ENCODE results near the gene TTC22.

TTC22 gene

GRCh38 chr1:54816130-54816529 lies 15.0 kb upstream of the TTC22 start:
- no peak overlapping the region for H2BK12ac ChIP-seq (ENCODE audit: low read length)
- no peak overlapping the region for H3K9ac ChIP-seq (ENCODE audit: low read depth, low read length, poor library complexity)
- H3K4me3 ChIP-seq (ENCODE audit: low read length in 2 of 2): no peak overlapping the region
- H3K4me1 ChIP-seq (ENCODE audit: control insufficient read depth in 2 of 2, insufficient read depth in 1 of 2, low read depth in 1 of 2, low read length in 2 of 2): peaks cover 8% of the 10 kb centered on the region in 2 donors
- H3K27ac ChIP-seq (replicated peaks; ENCODE audit: low read length): no peak overlapping the region
- H2BK120ac ChIP-seq (ENCODE audit: low read depth, low read length): no peak overlapping the region
- DNase-seq (ENCODE audit: low spot score): no peak
- no peak overlapping the region for H3K14ac ChIP-seq (ENCODE audit: low read length)
- H2BK15ac ChIP-seq (ENCODE audit: low read length): no peak overlapping the region
- H3K23ac ChIP-seq (ENCODE audit: low read depth, low read length, poor library complexity): no peak overlapping the region
- WGBS, 2 donors (ENCODE audit: extremely low coverage in 2 of 2, insufficient read length in 2 of 2, insufficient replicate concordance in 1 of 2): no CpG with 5 or more reads among the region's 6 CpGs
- peaks cover 0 to 37% (median 0%) of the 10 kb centered on the region in 3 experiments for H3K27me3 ChIP-seq (ENCODE audit: control insufficient read depth in 3 of 3, insufficient read depth in 3 of 3, low read depth in 1 of 3, low read length in 3 of 3)
- H2BK5ac ChIP-seq (ENCODE audit: low read length): no peak overlapping the region
- H4K8ac ChIP-seq (ENCODE audit: low read depth, low read length): no peak overlapping the region
- no peaks in the 10 kb centered on the region for H3K36me3 ChIP-seq (replicated peaks in 1 of 2; ENCODE audit: control insufficient read depth in 2 of 2, insufficient read depth in 2 of 2, low read length in 2 of 2)
- no peak overlapping the region for H3K4me2 ChIP-seq (ENCODE audit: insufficient read depth, low read length, poor library complexity, severe bottlenecking)
- H3K9me3 ChIP-seq (replicated peaks in 1 of 2; ENCODE audit: control insufficient read depth in 2 of 2, insufficient read depth in 1 of 2, low read depth in 1 of 2, low read length in 2 of 2): no peaks in the 10 kb centered on the region
- H3K18ac ChIP-seq (ENCODE audit: low read length): no peak overlapping the region
- no peak overlapping the region for H2AFZ ChIP-seq (ENCODE audit: low read length)
- H2AK5ac ChIP-seq (ENCODE audit: low read depth, low read length): no peak overlapping the region
- H4K91ac ChIP-seq (ENCODE audit: low read depth, low read length, poor library complexity): no peak overlapping the region
- no peak overlapping the region for H3K4ac ChIP-seq (ENCODE audit: low read length)
- H3K79me1 ChIP-seq (ENCODE audit: low read depth, low read length): no peaks in the 10 kb centered on the region

GRCh38 chr1:54815086-54815876 lies 14.2 kb upstream of the TTC22 start:
- H2AFZ ChIP-seq (ENCODE audit: low read length): no peak overlapping the region
- WGBS, 2 donors (ENCODE audit: extremely low coverage in 2 of 2, insufficient read length in 2 of 2, insufficient replicate concordance in 1 of 2): no CpG with 5 or more reads among the region's 7 CpGs
- H2BK15ac ChIP-seq (ENCODE audit: low read length): no peak overlapping the region
- no peak overlapping the region for H2BK120ac ChIP-seq (ENCODE audit: low read depth, low read length)
- H2BK12ac ChIP-seq (ENCODE audit: low read length): no peak overlapping the region
- peaks cover 8% of the 10 kb centered on the region in 2 donors for H3K4me1 ChIP-seq (ENCODE audit: control insufficient read depth in 2 of 2, insufficient read depth in 1 of 2, low read depth in 1 of 2, low read length in 2 of 2)
- H2AK5ac ChIP-seq (ENCODE audit: low read depth, low read length): no peak overlapping the region
- no peak overlapping the region for H3K4me3 ChIP-seq (ENCODE audit: low read length in 2 of 2)
- no peak overlapping the region for H3K27ac ChIP-seq (replicated peaks; ENCODE audit: low read length)
- no peaks in the 10 kb centered on the region for H3K9me3 ChIP-seq (replicated peaks in 1 of 2; ENCODE audit: control insufficient read depth in 2 of 2, insufficient read depth in 1 of 2, low read depth in 1 of 2, low read length in 2 of 2)
- no peaks in the 10 kb centered on the region for H3K36me3 ChIP-seq (replicated peaks in 1 of 2; ENCODE audit: control insufficient read depth in 2 of 2, insufficient read depth in 2 of 2, low read length in 2 of 2)
- no peak overlapping the region for H3K18ac ChIP-seq (ENCODE audit: low read length)
- no peak overlapping the region for H3K23ac ChIP-seq (ENCODE audit: low read depth, low read length, poor library complexity)
- H2BK5ac ChIP-seq (ENCODE audit: low read length): no peak overlapping the region
- DNase-seq (ENCODE audit: low spot score): no peak
- H3K4me2 ChIP-seq (ENCODE audit: insufficient read depth, low read length, poor library complexity, severe bottlenecking): no peak overlapping the region
- H3K4ac ChIP-seq (ENCODE audit: low read length): no peak overlapping the region
- no peak overlapping the region for H3K9ac ChIP-seq (ENCODE audit: low read depth, low read length, poor library complexity)
- H4K91ac ChIP-seq (ENCODE audit: low read depth, low read length, poor library complexity): no peak overlapping the region
- H4K8ac ChIP-seq (ENCODE audit: low read depth, low read length): no peak overlapping the region
- H3K14ac ChIP-seq (ENCODE audit: low read length): no peak overlapping the region
- peaks cover 0 to 42% (median 0%) of the 10 kb centered on the region in 3 experiments for H3K27me3 ChIP-seq (ENCODE audit: control insufficient read depth in 3 of 3, insufficient read depth in 3 of 3, low read depth in 1 of 3, low read length in 3 of 3)
- H3K79me1 ChIP-seq (ENCODE audit: low read depth, low read length): no peaks in the 10 kb centered on the region

GRCh38 chr1:54814571-54814970 lies 13.4 kb upstream of the TTC22 start:
- Histone ChIP-seq H2BK120ac (ENCODE audit: low read depth, low read length) (no peak overlapping the region), H2AFZ (ENCODE audit: low read length) (no peak overlapping the region), H2AK5ac (ENCODE audit: low read depth, low read length) (peak overlapping the region; percentile 44), H3K4me3 (ENCODE audit: low read length in 2 of 2) (no peak overlapping the region), H3K4me2 (ENCODE audit: insufficient read depth, low read length, poor library complexity, severe bottlenecking) (no peak overlapping the region), H3K4me1 (ENCODE audit: control insufficient read depth in 2 of 2, insufficient read depth in 1 of 2, low read depth in 1 of 2, low read length in 2 of 2) (peaks cover 8% of the 10 kb centered on the region in 2 donors), H3K18ac (ENCODE audit: low read length) (no peak overlapping the region), H3K27ac (replicated peaks; ENCODE audit: low read length) (no peak overlapping the region), H3K36me3 (replicated peaks in 1 of 2; ENCODE audit: control insufficient read depth in 2 of 2, insufficient read depth in 2 of 2, low read length in 2 of 2) (no peaks in the 10 kb centered on the region), H3K14ac (ENCODE audit: low read length) (no peak overlapping the region), H3K27me3 (ENCODE audit: control insufficient read depth in 3 of 3, insufficient read depth in 3 of 3, low read depth in 1 of 3, low read length in 3 of 3) (peaks cover 0 to 45% (median 0%) of the 10 kb centered on the region in 3 experiments), H2BK5ac (ENCODE audit: low read length) (no peak overlapping the region), H3K9ac (ENCODE audit: low read depth, low read length, poor library complexity) (no peak overlapping the region), H3K9me3 (replicated peaks in 1 of 2; ENCODE audit: control insufficient read depth in 2 of 2, insufficient read depth in 1 of 2, low read depth in 1 of 2, low read length in 2 of 2) (no peaks in the 10 kb centered on the region), H3K4ac (ENCODE audit: low read length) (no peak overlapping the region), H2BK12ac (ENCODE audit: low read length) (peak overlapping the region; percentile 32), H3K79me1 (ENCODE audit: low read depth, low read length) (no peaks in the 10 kb centered on the region), H2BK15ac (ENCODE audit: low read length) (peak overlapping the region; percentile 30), H3K23ac (ENCODE audit: low read depth, low read length, poor library complexity) (no peak overlapping the region), H4K91ac (ENCODE audit: low read depth, low read length, poor library complexity) (no peak overlapping the region), H4K8ac (ENCODE audit: low read depth, low read length) (no peak overlapping the region)
- DNase-seq (ENCODE audit: low spot score): no peak
- WGBS, 2 donors (ENCODE audit: extremely low coverage in 2 of 2, insufficient read length in 2 of 2, insufficient replicate concordance in 1 of 2): no CpG with 5 or more reads among the region's 5 CpGs

DNA sequence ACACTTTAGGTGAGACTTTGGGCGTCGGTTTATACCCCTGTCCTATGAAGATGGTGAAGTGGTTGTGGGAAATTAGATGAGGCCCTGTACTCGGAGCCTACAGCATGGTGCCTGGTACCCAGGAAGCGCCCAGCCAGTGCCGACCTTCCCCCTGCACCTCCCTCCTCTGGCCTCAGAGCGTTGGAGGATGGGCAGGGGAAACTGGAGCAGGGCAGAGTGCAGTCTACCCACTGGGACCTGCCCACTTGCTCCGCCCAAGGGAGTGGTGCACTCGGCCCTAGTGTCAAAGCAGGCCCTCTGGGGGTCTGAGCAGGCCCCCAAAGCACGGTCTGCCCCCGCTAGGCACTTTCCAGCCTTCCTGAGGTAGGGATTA lies 13.0 kb upstream of the TTC22 start:
- H3K4me3 ChIP-seq (ENCODE audit: low read length in 2 of 2): no peak overlapping the region
- no peak overlapping the region for H3K14ac ChIP-seq (ENCODE audit: low read length)
- H3K36me3 ChIP-seq (replicated peaks in 1 of 2; ENCODE audit: control insufficient read depth in 2 of 2, insufficient read depth in 2 of 2, low read length in 2 of 2): no peaks in the 10 kb centered on the region
- peaks cover 0 to 46% (median 0%) of the 10 kb centered on the region in 3 experiments for H3K27me3 ChIP-seq (ENCODE audit: control insufficient read depth in 3 of 3, insufficient read depth in 3 of 3, low read depth in 1 of 3, low read length in 3 of 3)
- no peak overlapping the region for H2AFZ ChIP-seq (ENCODE audit: low read length)
- H3K4me1 ChIP-seq (ENCODE audit: control insufficient read depth in 2 of 2, insufficient read depth in 1 of 2, low read depth in 1 of 2, low read length in 2 of 2): peaks cover 8% of the 10 kb centered on the region in 2 donors
- no peaks in the 10 kb centered on the region for H3K79me1 ChIP-seq (ENCODE audit: low read depth, low read length)
- H2BK15ac ChIP-seq (ENCODE audit: low read length): peak overlapping the region; percentile 30
- no peak overlapping the region for H3K9ac ChIP-seq (ENCODE audit: low read depth, low read length, poor library complexity)
- H3K23ac ChIP-seq (ENCODE audit: low read depth, low read length, poor library complexity): no peak overlapping the region
- no peak overlapping the region for H2BK5ac ChIP-seq (ENCODE audit: low read length)
- H4K91ac ChIP-seq (ENCODE audit: low read depth, low read length, poor library complexity): no peak overlapping the region
- peak overlapping the region; percentile 24 for H3K18ac ChIP-seq (ENCODE audit: low read length)
- no CpG with 5 or more reads among the region's 10 CpGs for WGBS, 2 donors (ENCODE audit: extremely low coverage in 2 of 2, insufficient read length in 2 of 2, insufficient replicate concordance in 1 of 2)
- peak overlapping the region; percentile 44 for H2AK5ac ChIP-seq (ENCODE audit: low read depth, low read length)
- no peak overlapping the region for H2BK120ac ChIP-seq (ENCODE audit: low read depth, low read length)
- H3K4ac ChIP-seq (ENCODE audit: low read length): no peak overlapping the region
- H4K8ac ChIP-seq (ENCODE audit: low read depth, low read length): no peak overlapping the region
- peak overlapping the region; percentile 12 for H3K4me2 ChIP-seq (ENCODE audit: insufficient read depth, low read length, poor library complexity, severe bottlenecking)
- no peak for DNase-seq (ENCODE audit: low spot score)
- no peak overlapping the region for H2BK12ac ChIP-seq (ENCODE audit: low read length)
- H3K9me3 ChIP-seq (replicated peaks in 1 of 2; ENCODE audit: control insufficient read depth in 2 of 2, insufficient read depth in 1 of 2, low read depth in 1 of 2, low read length in 2 of 2): no peaks in the 10 kb centered on the region
- H3K27ac ChIP-seq (replicated peaks; ENCODE audit: low read length): no peak overlapping the region

Data from neuronal stem cell (in vitro differentiated cells).